ENCODE measurements around the gene TLX1.
A peak's percentile ranks its signal among the peaks of the same experiment; 100 is the strongest.
"Not testable (repeated sequence)": the region's sequence is repeated elsewhere in the genome, so short reads cannot be mapped to it uniquely, and the experiment has no call there.

TLX1 gene

GRCh38 chr10:101152316-101152715 is 21.2 kb downstream of the TLX1 start:
- DNase-seq (ENCODE audit: low read depth): no peak

- DNase-seq (ENCODE audit: low read depth): not testable (repeated sequence)
These were observed 23.4 kb downstream of the TLX1 start for GRCh38 chr10:101154506-101154905.

- DNase-seq (ENCODE audit: low read depth): peak; percentile 55
These were observed 24.8 kb downstream of the TLX1 start for GRCh38 chr10:101155896-101156295.

- DNase-seq (ENCODE audit: low read depth): peak; percentile 50
These were observed 26.8 kb downstream of the TLX1 start for GRCh38 chr10:101157756-101158458.

GRCh38 chr10:101158459-101159058 is 27.5 kb downstream of the TLX1 start:
- no peak for DNase-seq (ENCODE audit: low read depth)

- peak; percentile 79 for DNase-seq (ENCODE audit: low read depth)
These were observed 30.6 kb downstream of the TLX1 start for GRCh38 chr10:101161494-101162299.

GRCh38 chr10:101162677-101163076 is 31.6 kb downstream of the TLX1 start:
- DNase-seq (ENCODE audit: low read depth): no peak

- no peak for DNase-seq (ENCODE audit: low read depth)
These were observed 32.9 kb downstream of the TLX1 start for GRCh38 chr10:101164020-101164419.

- no peak for DNase-seq (ENCODE audit: low read depth)
These were observed 34.6 kb downstream of the TLX1 start for GRCh38 chr10:101165736-101166135.

- no peak for DNase-seq (ENCODE audit: low read depth)
These were observed 35.3 kb downstream of the TLX1 start for GRCh38 chr10:101166430-101166829.

- no peak for DNase-seq (ENCODE audit: low read depth)
These were observed 41.6 kb downstream of the TLX1 start for GRCh38 chr10:101172741-101173140.

GRCh38 chr10:101174319-101174718 is 43.2 kb downstream of the TLX1 start:
- DNase-seq (ENCODE audit: low read depth): no peak

- no peak for DNase-seq (ENCODE audit: low read depth)
These were observed 45.5 kb downstream of the TLX1 start for GRCh38 chr10:101176577-101176976.

- DNase-seq (ENCODE audit: low read depth): no peak
These were observed 51.8 kb downstream of the TLX1 start for GRCh38 chr10:101182936-101183335.

- no peak for DNase-seq (ENCODE audit: low read depth)
These were observed 52.5 kb downstream of the TLX1 start for GRCh38 chr10:101183458-101184183.

Measured in EH (cell line).